Fibroblast of lung (primary cell): Measurements from ENCODE around the gene TLN1. TPM values are rescaled to one million over a fixed set of nuclear protein-coding genes. Genes with fewer than 3 reads are reported as not detected.

ENCODE experiments used
- DNase-seq, 2 donors: peaks; one replicate each; pipeline versions ENCODE4 v3.0.0 to v3.0.0-alpha.2; 2010; ENCODE audit warnings: low read depth in 2 of 2
- H2AFZ ChIP-seq: 2 replicates; pipeline ENCODE4 v1.5.1; 2012; ENCODE audit warnings: low read length, control low read depth, inconsistent platforms
- H3K27ac ChIP-seq: 2 replicates; pipeline ENCODE4 v1.5.1; 2011; ENCODE audit warnings: low read length, control low read depth; ENCODE audit not compliant: insufficient read depth
- H3K27me3 ChIP-seq: 2 replicates; pipeline ENCODE4 v1.5.1; 2011; ENCODE audit warnings: mild to moderate bottlenecking, low read length; ENCODE audit not compliant: control insufficient read depth, insufficient read depth
- H3K36me3 ChIP-seq: 2 replicates; pipeline ENCODE4 v1.5.1; 2011; ENCODE audit warnings: low read length; ENCODE audit not compliant: control insufficient read depth, insufficient read depth
- H3K4me1 ChIP-seq: 2 replicates; pipeline ENCODE4 v1.5.1; 2011; ENCODE audit warnings: low read length; ENCODE audit not compliant: control insufficient read depth, insufficient read depth; ENCODE audit errors: extremely low read depth
- H3K4me2 ChIP-seq: 2 replicates; pipeline ENCODE4 v1.5.1; 2011; ENCODE audit warnings: low read length, control low read depth; ENCODE audit not compliant: insufficient read depth; ENCODE audit errors: extremely low read depth
- H3K4me3 ChIP-seq, 4 experiments: fragments of 200-600 bp in 1 of 4; sonication (generic) in 1 of 4; replicated peaks in 1 of 4; 2 replicates each; pipeline ENCODE4 v1.5.1; 2011 to 2016; ENCODE audit warnings: low read length in 4 of 4, low read depth in 3 of 4, mild to moderate bottlenecking in 3 of 4, control low read depth in 2 of 4, inconsistent platforms in 1 of 4, mixed read lengths in 1 of 4; ENCODE audit not compliant: insufficient read depth in 1 of 4; ENCODE audit errors: control extremely low read depth in 1 of 4
- H3K79me2 ChIP-seq: 2 replicates; pipeline ENCODE4 v1.5.1; 2012; ENCODE audit warnings: mild to moderate bottlenecking, low read length, inconsistent platforms; ENCODE audit not compliant: control insufficient read depth, insufficient read depth
- H3K9ac ChIP-seq: 2 replicates; pipeline ENCODE4 v1.5.1; 2011; ENCODE audit warnings: mild to moderate bottlenecking, low read length, control low read depth; ENCODE audit not compliant: insufficient read depth
- H3K9me3 ChIP-seq: 2 replicates; pipeline ENCODE4 v1.5.1; 2012; ENCODE audit warnings: low read depth, low read length; ENCODE audit not compliant: control insufficient read depth, insufficient read depth
- H4K20me1 ChIP-seq: 2 replicates; pipeline ENCODE4 v1.5.1; 2011; ENCODE audit warnings: low read length; ENCODE audit not compliant: control insufficient read depth, insufficient read depth; ENCODE audit errors: extremely low read depth
- CTCF ChIP-seq, 2 donors: IDR thresholded peaks in 1 of 2; conservative IDR thresholded peaks in 1 of 2; 1 replicate in 1 of 2; 2 replicates in 1 of 2; pipeline ENCODE4 v1.5.1; 2011 to 2012; ENCODE audit warnings: low read length in 2 of 2, control low read depth in 1 of 2, inconsistent platforms in 1 of 2, low read depth in 1 of 2, mild to moderate bottlenecking in 1 of 2
- EZH2 ChIP-seq: IDR thresholded peaks from 2 replicates; pipeline ENCODE4 v1.5.1; 2012; ENCODE audit warnings: low read length, control low read depth, mild to moderate bottlenecking; ENCODE audit errors: missing control alignments
- polyA plus RNA-seq, 2 donors: library from polyadenylated mRNA; depleted of rRNA in 1 of 2; stranded (reverse) in 1 of 2; unstranded in 1 of 2; fragments of >200 nt; gene quantifications; 2 replicates each; pipeline ENCODE4 v1.2.1, GENCODE V29; 2011 to 2012; ENCODE audit warnings: missing spikeins in 1 of 2
- total RNA-seq: library from RNA; depleted of rRNA; stranded (reverse); fragments of >200 nt; gene quantifications from 2 replicates; pipeline ENCODE4 v1.2.1, GENCODE V29; 2014

Gene TLN1
- total and polyA plus RNA-seq, 2 donors (not counting 1 experiment from before 2014, with no cell fraction given): 214 to 405 TPM

- Histone ChIP-seq H3K27me3 (no peaks in the 10 kb centered on the region), H3K36me3 (no peaks in the 10 kb centered on the region), H3K4me2 (no peak overlapping the region), H3K9me3 (no peaks in the 10 kb centered on the region), H3K79me2 (no peaks in the 10 kb centered on the region), H3K4me1 (peaks cover 4% of the 10 kb centered on the region), H2AFZ (no peak overlapping the region), H4K20me1 (no peaks in the 10 kb centered on the region), H3K4me3 (no peak overlapping the region), H3K9ac (no peak overlapping the region), H3K27ac (no peak overlapping the region)
- TF ChIP-seq CTCF (conservative IDR thresholded peaks at IDR 0.05 in 1 of 2, IDR thresholded peaks at IDR 0.05 in 1 of 2; ENCODE audit: low read depth in 1 of 2, low read length in 2 of 2) (no peak), EZH2 (no peak)
- no peak for DNase-seq
Observed at GRCh38 chr9:35652829-35653209, 79.2 kb downstream of the TLN1 start.

- no peak overlapping the region for H3K4me3 ChIP-seq
- H3K9me3 ChIP-seq: no peaks in the 10 kb centered on the region
- H4K20me1 ChIP-seq: no peaks in the 10 kb centered on the region
- H2AFZ ChIP-seq: no peak overlapping the region
- no peak overlapping the region for H3K4me2 ChIP-seq
- peaks cover 4% of the 10 kb centered on the region for H3K4me1 ChIP-seq
- H3K36me3 ChIP-seq: no peaks in the 10 kb centered on the region
- no peak for TF ChIP-seq EZH2
- TF ChIP-seq CTCF (conservative IDR thresholded peaks at IDR 0.05 in 1 of 2, IDR thresholded peaks at IDR 0.05 in 1 of 2; ENCODE audit: low read depth in 1 of 2, low read length in 2 of 2): no peak
- no peaks in the 10 kb centered on the region for H3K27me3 ChIP-seq
- DNase-seq: peak in 1 of 2 donors; percentile 83
- H3K9ac ChIP-seq: no peak overlapping the region
- H3K27ac ChIP-seq: no peak overlapping the region
- no peaks in the 10 kb centered on the region for H3K79me2 ChIP-seq
Observed at GRCh38 chr9:35651956-35652828, 79.8 kb downstream of the TLN1 start.

GRCh38 chr9:35650341-35651158, 81.4 kb downstream of the TLN1 start, which contains the start of gene SIT1:
TSS of gene SIT1 (minus strand) at chr9:35650931. CDS start at chr9:35650853, 78 bp downstream.
- DNase-seq: no peak
- Histone ChIP-seq H4K20me1 (no peaks in the 10 kb centered on the region), H3K4me2 (no peak within 1 kb of the TSS), H3K9me3 (no peaks in the 10 kb centered on the region), H3K4me1 (peaks cover 5% of the 10 kb centered on the region), H2AFZ (peak within 1 kb of the TSS; percentile 12), H3K27me3 (no peaks in the 10 kb centered on the region), H3K36me3 (no peaks in the 10 kb centered on the region), H3K4me3 (no peak within 1 kb of the TSS), H3K79me2 (no peaks in the 10 kb centered on the region), H3K27ac (no peak within 1 kb of the TSS), H3K9ac (no peak within 1 kb of the TSS)
- TF ChIP-seq CTCF (conservative IDR thresholded peaks at IDR 0.05 in 1 of 2, IDR thresholded peaks at IDR 0.05 in 1 of 2; ENCODE audit: low read depth in 1 of 2, low read length in 2 of 2): no peak
- TF ChIP-seq EZH2: no peak
